ENCODE results near the gene TAF4B.

TAF4B gene

DNA sequence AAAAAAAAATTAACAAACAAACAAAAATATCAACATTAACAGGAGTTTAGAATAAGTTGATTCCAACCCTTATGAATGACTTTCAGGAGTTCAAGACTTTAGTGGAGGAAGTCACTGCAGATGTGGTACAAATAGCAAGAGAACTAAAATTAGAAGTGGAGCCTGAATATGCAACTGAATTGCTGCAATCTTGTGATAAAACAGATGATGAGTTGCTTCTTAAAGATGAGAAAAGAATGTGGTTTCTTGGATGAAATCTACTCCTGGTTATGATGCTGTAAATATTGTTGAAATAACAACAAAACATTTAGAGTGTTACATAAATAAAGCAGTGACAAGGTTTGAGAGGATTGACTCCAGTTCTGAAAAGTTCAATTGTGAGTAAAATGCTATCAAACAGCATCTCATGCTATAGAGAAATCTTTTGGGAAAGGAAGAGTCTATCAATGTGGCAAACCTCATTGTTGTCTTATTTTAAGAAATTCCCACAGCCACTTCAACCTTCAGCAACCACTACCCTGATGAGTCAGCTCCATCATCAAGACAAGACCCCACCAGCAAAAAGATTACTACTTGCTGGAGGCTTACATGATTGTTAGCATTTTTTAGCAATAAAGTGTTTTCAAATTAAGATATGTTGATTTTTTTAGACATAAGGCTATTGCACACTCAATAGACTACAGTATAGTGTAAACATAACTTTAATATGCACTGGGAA lies 42.7 kb upstream of the TAF4B start:
- Histone ChIP-seq H3K27ac (ENCODE audit: low read depth, low read length, poor library complexity, severe bottlenecking) (no peak overlapping the region), H3K9me2 (ENCODE audit: low read depth, low read length) (no peaks in the 10 kb centered on the region), H3K9ac (ENCODE audit: low read length) (no peak overlapping the region), H3K36me3 (ENCODE audit: insufficient read depth, low read length) (peaks cover 36% of the 10 kb centered on the region), H3K4me3 (ENCODE audit: low read depth, low read length, poor library complexity, severe bottlenecking) (no peak overlapping the region), H3F3A (ENCODE audit: insufficient read depth, low read length) (no peaks in the 10 kb centered on the region), H3K27me3 (ENCODE audit: insufficient read depth, low read length) (no peaks in the 10 kb centered on the region), H2AFZ (ENCODE audit: low read length) (no peak overlapping the region), H3K4me1 (ENCODE audit: insufficient read depth, low read length, severe bottlenecking) (peaks cover 18% of the 10 kb centered on the region), H3K4me2 (ENCODE audit: low read length) (no peak overlapping the region), H3K79me2 (ENCODE audit: insufficient read depth, low read length) (no peaks in the 10 kb centered on the region), H4K20me1 (ENCODE audit: insufficient read depth, low read length) (no peaks in the 10 kb centered on the region), H3K9me3 (ENCODE audit: low read length) (peaks cover 6% of the 10 kb centered on the region; the same call in 1 of the 2 replicates)
- TF ChIP-seq, protein P1, sequence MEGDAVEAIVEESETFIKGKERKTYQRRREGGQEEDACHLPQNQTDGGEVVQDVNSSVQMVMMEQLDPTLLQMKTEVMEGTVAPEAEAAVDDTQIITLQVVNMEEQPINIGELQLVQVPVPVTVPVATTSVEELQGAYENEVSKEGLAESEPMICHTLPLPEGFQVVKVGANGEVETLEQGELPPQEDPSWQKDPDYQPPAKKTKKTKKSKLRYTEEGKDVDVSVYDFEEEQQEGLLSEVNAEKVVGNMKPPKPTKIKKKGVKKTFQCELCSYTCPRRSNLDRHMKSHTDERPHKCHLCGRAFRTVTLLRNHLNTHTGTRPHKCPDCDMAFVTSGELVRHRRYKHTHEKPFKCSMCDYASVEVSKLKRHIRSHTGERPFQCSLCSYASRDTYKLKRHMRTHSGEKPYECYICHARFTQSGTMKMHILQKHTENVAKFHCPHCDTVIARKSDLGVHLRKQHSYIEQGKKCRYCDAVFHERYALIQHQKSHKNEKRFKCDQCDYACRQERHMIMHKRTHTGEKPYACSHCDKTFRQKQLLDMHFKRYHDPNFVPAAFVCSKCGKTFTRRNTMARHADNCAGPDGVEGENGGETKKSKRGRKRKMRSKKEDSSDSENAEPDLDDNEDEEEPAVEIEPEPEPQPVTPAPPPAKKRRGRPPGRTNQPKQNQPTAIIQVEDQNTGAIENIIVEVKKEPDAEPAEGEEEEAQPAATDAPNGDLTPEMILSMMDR (IDR thresholded peaks at IDR 0.05; ENCODE audit: low read length): no peak
- TF ChIP-seq EZH2 (IDR thresholded peaks at IDR 0.05; ENCODE audit: borderline replicate concordance, low read length): no peak

DNA sequence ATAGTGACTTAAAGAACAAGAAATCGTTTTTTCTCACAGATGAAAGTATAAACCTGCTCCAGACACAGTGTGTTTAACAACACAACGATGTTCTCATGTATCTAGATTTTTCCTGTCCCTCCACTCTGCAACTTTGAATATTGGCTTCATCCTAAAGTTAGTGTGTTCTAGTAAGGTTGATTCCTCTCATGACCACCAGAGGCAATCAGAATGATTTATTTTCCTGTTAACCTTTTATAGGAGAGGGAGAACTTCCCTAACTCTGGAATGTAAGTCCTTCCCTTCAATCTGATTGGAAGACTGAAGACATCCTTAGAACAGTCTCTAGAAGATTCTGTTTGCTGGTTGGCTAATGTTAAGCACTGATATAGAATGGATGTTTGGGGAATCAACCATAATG lies 41.0 kb upstream of the TAF4B start:
- Histone ChIP-seq H3K27ac (ENCODE audit: low read depth, low read length, poor library complexity, severe bottlenecking) (no peak overlapping the region), H2AFZ (ENCODE audit: low read length) (no peak overlapping the region), H4K20me1 (ENCODE audit: insufficient read depth, low read length) (no peaks in the 10 kb centered on the region), H3K9ac (ENCODE audit: low read length) (no peak overlapping the region), H3K36me3 (ENCODE audit: insufficient read depth, low read length) (peaks cover 22% of the 10 kb centered on the region), H3K4me3 (ENCODE audit: low read depth, low read length, poor library complexity, severe bottlenecking) (no peak overlapping the region), H3K9me2 (ENCODE audit: low read depth, low read length) (no peaks in the 10 kb centered on the region), H3K4me2 (ENCODE audit: low read length) (no peak overlapping the region), H3K4me1 (ENCODE audit: insufficient read depth, low read length, severe bottlenecking) (peaks cover 24% of the 10 kb centered on the region), H3K79me2 (ENCODE audit: insufficient read depth, low read length) (no peaks in the 10 kb centered on the region), H3K27me3 (ENCODE audit: insufficient read depth, low read length) (no peaks in the 10 kb centered on the region), H3K9me3 (ENCODE audit: low read length) (peaks cover 6% of the 10 kb centered on the region; the same call in 1 of the 2 replicates), H3F3A (ENCODE audit: insufficient read depth, low read length) (no peaks in the 10 kb centered on the region)
- TF ChIP-seq, protein P1 (IDR thresholded peaks at IDR 0.05; ENCODE audit: low read length): peak; percentile 31; the same call in 1 of the 2 replicates
- no peak for TF ChIP-seq EZH2 (IDR thresholded peaks at IDR 0.05; ENCODE audit: borderline replicate concordance, low read length)

DNA sequence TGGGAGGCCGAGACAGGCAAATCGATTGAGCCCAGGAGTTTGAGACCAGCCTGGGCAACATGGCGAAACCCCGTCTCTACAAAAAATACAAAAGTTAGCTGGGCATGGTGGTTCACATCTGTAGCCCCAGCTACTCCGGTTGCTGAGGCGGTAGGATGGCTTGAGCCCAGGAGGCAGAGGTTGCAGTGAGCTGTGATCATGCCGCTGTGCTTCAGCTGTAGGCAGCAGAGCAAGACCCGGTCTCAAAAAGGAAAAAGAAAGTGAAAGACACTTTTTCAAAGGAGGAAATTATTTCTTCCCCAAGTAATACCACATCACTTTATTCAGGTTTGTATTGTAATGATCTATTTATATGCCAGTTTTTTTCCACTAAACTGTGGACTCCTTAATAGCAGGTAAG lies 35.7 kb upstream of the TAF4B start:
- no peak for TF ChIP-seq EZH2 (IDR thresholded peaks at IDR 0.05; ENCODE audit: borderline replicate concordance, low read length)
- TF ChIP-seq, protein P1 (IDR thresholded peaks at IDR 0.05; ENCODE audit: low read length): no peak
- H3K9ac ChIP-seq (ENCODE audit: low read length): peak overlapping the region; percentile 42
- H3K27me3 ChIP-seq (ENCODE audit: insufficient read depth, low read length): no peaks in the 10 kb centered on the region
- peak overlapping the region; percentile 97 for H3K27ac ChIP-seq (ENCODE audit: low read depth, low read length, poor library complexity, severe bottlenecking)
- H2AFZ ChIP-seq (ENCODE audit: low read length): no peak overlapping the region
- H3K4me3 ChIP-seq (ENCODE audit: low read depth, low read length, poor library complexity, severe bottlenecking): peak overlapping the region; percentile 32
- H3K4me1 ChIP-seq (ENCODE audit: insufficient read depth, low read length, severe bottlenecking): peaks cover 30% of the 10 kb centered on the region
- no peaks in the 10 kb centered on the region for H3K9me3 ChIP-seq (ENCODE audit: low read length)
- peak overlapping the region; percentile 63 for H3K4me2 ChIP-seq (ENCODE audit: low read length)
- H3K9me2 ChIP-seq (ENCODE audit: low read depth, low read length): no peaks in the 10 kb centered on the region
- 0 out of 2 replicates have a peak, but pooled peaks cover 16% of the 10 kb centered on the region for H3F3A ChIP-seq (ENCODE audit: insufficient read depth, low read length)
- H4K20me1 ChIP-seq (ENCODE audit: insufficient read depth, low read length): no peaks in the 10 kb centered on the region
- no peaks in the 10 kb centered on the region for H3K36me3 ChIP-seq (ENCODE audit: insufficient read depth, low read length)
- H3K79me2 ChIP-seq (ENCODE audit: insufficient read depth, low read length): no peaks in the 10 kb centered on the region

All from OCI-LY1 (cell line).